Subcutaneous abdominal adipose tissue (tissue), 5 donors: ENCODE results near the gene TEX36.

Experiments
- H3K27ac ChIP-seq: one replicate; pipeline ENCODE4 v1.7.0; 2013; ENCODE audit warnings: low read depth, mild to moderate bottlenecking, inconsistent platforms, low read length, moderate library complexity
- H3K27me3 ChIP-seq, 5 donors: one replicate each; pipeline ENCODE4 v1.7.0; 2013; ENCODE audit warnings: low read length in 5 of 5, inconsistent platforms in 1 of 5; ENCODE audit not compliant: control insufficient read depth in 5 of 5, insufficient read depth in 4 of 5
- H3K36me3 ChIP-seq, 5 donors: one replicate each; pipeline ENCODE4 v1.7.0; 2013; ENCODE audit warnings: low read length in 5 of 5; ENCODE audit not compliant: control insufficient read depth in 5 of 5, insufficient read depth in 5 of 5
- H3K4me1 ChIP-seq, 5 donors: one replicate each; pipeline ENCODE4 v1.7.0; 2013; ENCODE audit warnings: low read length in 5 of 5, mild to moderate bottlenecking in 3 of 5, moderate library complexity in 1 of 5; ENCODE audit not compliant: control insufficient read depth in 5 of 5, insufficient read depth in 5 of 5
- H3K4me3 ChIP-seq, 5 donors: one replicate each; pipeline ENCODE4 v1.7.0; 2013; ENCODE audit warnings: low read length in 5 of 5, low read depth in 1 of 5
- H3K9ac ChIP-seq, 5 donors: one replicate each; pipeline ENCODE4 v1.7.0; 2013; ENCODE audit warnings: low read length in 5 of 5, mild to moderate bottlenecking in 4 of 5, moderate library complexity in 3 of 5
- H3K9me3 ChIP-seq, 5 donors: one replicate each; pipeline ENCODE4 v1.7.0; 2013; ENCODE audit warnings: low read length in 5 of 5; ENCODE audit not compliant: control insufficient read depth in 5 of 5
- donor health status: healthy.
- donor health status: healthy.
- donor health status: healthy.
- donor health status: healthy.
- donor health status: healthy.

Gene TEX36

DNA sequence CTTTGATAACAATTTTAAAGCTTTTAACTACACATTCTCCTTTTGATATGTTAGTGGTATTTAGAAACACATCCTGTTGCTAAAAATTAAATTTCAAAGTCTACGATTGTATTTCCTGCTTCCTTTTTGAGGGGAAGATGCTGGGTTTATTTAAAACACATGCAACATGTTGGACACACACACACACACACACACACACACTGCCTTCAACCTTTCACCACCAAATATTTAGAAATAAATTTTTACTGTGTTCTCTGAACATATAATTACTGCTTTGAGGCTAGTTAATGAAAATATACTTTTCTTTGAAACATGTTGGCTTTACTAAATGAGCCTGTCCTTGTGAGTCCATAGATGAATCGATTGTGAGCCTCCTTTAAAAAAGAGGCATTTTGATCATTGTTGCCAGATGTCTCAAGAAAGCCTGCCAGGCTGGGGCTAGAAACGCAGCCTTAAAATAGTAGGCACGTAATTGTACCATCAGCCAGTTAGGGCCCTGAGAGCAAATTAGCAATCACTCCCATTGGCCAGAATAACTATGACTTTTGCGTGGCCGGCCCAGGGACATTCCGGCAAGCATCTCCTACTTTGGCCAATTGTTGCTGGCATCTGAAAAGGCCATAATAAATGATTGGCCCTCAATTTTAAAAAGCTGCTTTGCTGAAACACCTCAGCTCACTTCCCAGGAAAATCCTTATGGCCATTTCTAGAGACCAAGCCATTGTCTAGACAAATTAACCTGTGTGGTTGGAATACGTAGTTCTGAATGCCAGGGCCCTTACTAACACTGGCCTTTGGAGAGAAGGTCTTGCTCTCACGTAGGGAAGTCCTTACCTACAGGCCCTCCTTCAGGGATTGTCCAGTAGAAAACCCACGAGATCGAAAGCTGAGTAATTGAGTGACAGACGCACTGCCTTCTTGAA lies 9.9 kb upstream of the TEX36 start:
- Histone ChIP-seq H3K9me3 (no peaks in the 10 kb centered on the region), H3K27me3 (peaks cover 0 to 6% (median 0%) of the 10 kb centered on the region in 5 donors), H3K4me1 (no peaks in the 10 kb centered on the region), H3K27ac (no peak overlapping the region), H3K36me3 (no peaks in the 10 kb centered on the region), H3K9ac (no peak overlapping the region), H3K4me3 (no peak overlapping the region)

GRCh38 chr10:125692196-125692595 lies 9.2 kb upstream of the TEX36 start:
- Histone ChIP-seq H3K4me1 (no peaks in the 10 kb centered on the region), H3K9me3 (no peaks in the 10 kb centered on the region), H3K36me3 (no peaks in the 10 kb centered on the region), H3K9ac (no peak overlapping the region), H3K27ac (no peak overlapping the region), H3K27me3 (peaks cover 0 to 6% (median 0%) of the 10 kb centered on the region in 5 donors), H3K4me3 (no peak overlapping the region)

GRCh38 chr10:125691160-125691981 lies 8.4 kb upstream of the TEX36 start:
- no peak overlapping the region for H3K4me3 ChIP-seq
- no peak overlapping the region for H3K9ac ChIP-seq
- H3K27me3 ChIP-seq = peaks cover 0 to 6% (median 0%) of the 10 kb centered on the region in 5 donors
- H3K27ac ChIP-seq = no peak overlapping the region
- H3K36me3 ChIP-seq = no peaks in the 10 kb centered on the region
- no peaks in the 10 kb centered on the region for H3K9me3 ChIP-seq
- H3K4me1 ChIP-seq = no peaks in the 10 kb centered on the region

DNA sequence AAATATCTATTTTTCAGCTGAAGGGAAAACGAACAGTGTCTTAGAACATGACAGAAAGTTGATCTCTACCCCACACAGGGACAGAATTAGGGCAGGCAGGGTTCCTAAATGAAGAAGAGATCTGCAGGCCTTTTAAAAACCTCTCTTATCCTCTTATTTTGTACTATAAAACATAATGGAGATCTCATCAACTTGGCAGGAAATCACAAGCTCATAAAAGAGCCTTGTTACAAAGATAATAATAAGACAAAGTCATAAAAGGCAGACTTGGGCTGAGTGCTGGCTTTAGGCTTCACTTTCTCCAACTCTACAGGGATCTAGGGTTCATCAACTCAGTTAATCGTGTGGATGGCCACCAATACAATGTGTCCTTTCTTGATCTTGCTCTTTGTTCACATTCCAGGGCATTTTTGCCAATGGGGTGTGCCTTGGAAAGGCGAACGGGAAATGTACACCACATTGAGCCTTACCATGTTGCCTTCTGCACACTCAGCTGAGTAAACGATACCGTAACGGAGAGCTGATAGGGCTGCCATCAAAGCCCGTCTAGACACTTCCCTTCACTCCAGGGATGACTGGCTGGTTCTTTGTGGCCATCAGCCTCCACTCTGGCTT lies 7.1 kb upstream of the TEX36 start:
- Histone ChIP-seq H3K27me3 (peaks cover 0 to 6% (median 0%) of the 10 kb centered on the region in 5 donors), H3K4me3 (no peak overlapping the region)

DNA sequence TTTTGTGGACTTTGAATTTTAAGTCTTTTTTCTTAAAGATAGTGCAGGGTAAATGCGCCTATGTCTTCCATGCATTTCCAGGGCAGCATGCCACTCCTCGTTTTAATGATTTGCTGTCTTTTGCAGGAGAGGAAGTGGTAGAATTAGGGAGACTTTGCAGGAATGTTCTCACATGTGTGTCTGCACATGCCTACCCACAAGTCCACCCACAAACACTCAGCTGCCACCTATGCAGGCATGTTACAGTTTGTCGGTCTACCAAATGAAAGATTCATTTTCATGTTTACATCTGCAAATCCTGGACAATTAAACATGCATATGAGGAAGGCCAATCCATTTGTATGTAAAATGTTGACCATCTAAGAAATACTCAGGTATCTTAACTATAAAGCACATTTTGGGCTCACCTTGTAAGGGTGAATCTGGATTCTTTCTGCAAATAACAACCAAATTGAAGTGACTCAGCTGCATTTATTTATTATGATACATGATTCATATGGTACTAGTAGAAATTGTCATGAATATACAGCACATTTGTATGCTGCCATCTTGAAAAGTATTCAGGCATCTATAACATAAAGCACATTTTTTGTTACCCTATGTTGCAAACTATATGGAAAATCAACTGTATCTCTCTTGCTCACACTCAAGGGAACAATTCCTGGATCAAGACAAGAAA lies 4.7 kb upstream of the TEX36 start:
- Histone ChIP-seq H3K9me3 (no peaks in the 10 kb centered on the region), H3K27ac (no peak overlapping the region), H3K9ac (no peak overlapping the region), H3K27me3 (peaks cover 0 to 6% (median 0%) of the 10 kb centered on the region in 5 donors), H3K4me3 (no peak overlapping the region), H3K36me3 (no peaks in the 10 kb centered on the region), H3K4me1 (peaks cover 0 to 12% (median 4%) of the 10 kb centered on the region in 5 donors)

More for the DNA sequence above, 7.1 kb upstream of the TEX36 start:
- no peaks in the 10 kb centered on the region for H3K36me3 ChIP-seq
- H3K9ac ChIP-seq = no peak overlapping the region
- no peak overlapping the region for H3K27ac ChIP-seq
- H3K4me1 ChIP-seq = peaks cover 0 to 2% (median 0%) of the 10 kb centered on the region in 5 donors
- H3K9me3 ChIP-seq = no peaks in the 10 kb centered on the region

DNA sequence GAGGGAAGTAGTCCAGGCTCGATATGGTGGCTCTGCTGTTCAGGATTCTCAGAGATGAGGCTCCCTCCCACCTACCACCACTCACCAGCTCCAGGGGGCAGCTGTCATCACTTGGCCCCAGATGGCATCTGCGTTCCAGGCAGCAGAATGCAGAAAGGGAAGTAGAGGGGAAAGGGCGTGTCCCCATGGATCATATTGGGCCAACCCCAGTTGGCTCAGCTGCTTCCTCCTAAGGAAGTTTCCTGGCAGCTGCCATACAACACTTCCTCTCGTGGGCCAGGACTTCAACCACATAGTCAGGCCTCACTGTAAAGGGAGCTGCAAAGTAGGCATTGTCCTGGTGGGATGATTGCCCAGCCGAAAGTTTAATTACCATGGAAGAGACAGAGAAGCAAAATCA lies 1.6 kb upstream of the TEX36 start:
- Histone ChIP-seq H3K4me1 (peaks cover 0 to 12% (median 4%) of the 10 kb centered on the region in 5 donors), H3K27me3 (no peaks in the 10 kb centered on the region), H3K4me3 (no peak overlapping the region), H3K36me3 (no peaks in the 10 kb centered on the region), H3K9ac (no peak overlapping the region), H3K27ac (no peak overlapping the region), H3K9me3 (no peaks in the 10 kb centered on the region)

DNA sequence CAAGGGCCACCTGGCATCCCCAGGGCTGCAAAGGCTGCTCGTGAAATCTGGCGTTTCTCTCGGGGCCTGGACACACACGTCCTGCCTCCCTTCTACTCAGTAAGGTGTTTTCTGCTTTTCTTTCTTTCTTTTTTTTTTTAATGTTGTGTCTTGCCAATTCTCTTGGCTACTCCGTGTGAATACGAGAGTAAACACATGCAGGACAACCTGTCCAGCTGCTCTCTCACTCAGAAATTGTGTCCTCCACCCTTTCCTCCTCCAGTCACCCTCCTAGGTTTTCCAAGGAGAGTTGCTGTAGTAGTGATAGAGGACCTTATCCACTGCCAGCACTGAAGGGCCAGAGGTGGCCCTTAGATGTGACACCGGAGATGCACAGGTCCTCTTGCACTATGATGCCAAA lies 858 bp upstream of the TEX36 start:
- no peaks in the 10 kb centered on the region for H3K27me3 ChIP-seq
- no peaks in the 10 kb centered on the region for H3K36me3 ChIP-seq
- H3K9me3 ChIP-seq = no peaks in the 10 kb centered on the region
- H3K27ac ChIP-seq = no peak overlapping the region
- no peak overlapping the region for H3K9ac ChIP-seq
- peaks cover 0 to 15% (median 4%) of the 10 kb centered on the region in 5 donors for H3K4me1 ChIP-seq
- H3K4me3 ChIP-seq = no peak overlapping the region

- Histone ChIP-seq H3K4me3 (peak overlapping the region in 4 of 5 donors; percentile 9 to 31 (median 16)), H3K36me3 (no peaks in the 10 kb centered on the region), H3K9me3 (peaks cover 0 to 17% (median 13%) of the 10 kb centered on the region in 5 donors), H3K27me3 (peaks cover 0 to 4% (median 0%) of the 10 kb centered on the region in 5 donors), H3K9ac (no peak overlapping the region), H3K27ac (no peak overlapping the region), H3K4me1 (peaks cover 0 to 9% (median 1%) of the 10 kb centered on the region in 5 donors)
These were observed 3.5 kb downstream of the TEX36 start for GRCh38 chr10:125679436-125679835.

GRCh38 chr10:125672884-125673283 lies 10.1 kb downstream of the TEX36 start:
- H3K36me3 ChIP-seq = no peaks in the 10 kb centered on the region
- no peak overlapping the region for H3K27ac ChIP-seq
- H3K27me3 ChIP-seq = peaks cover 0 to 4% (median 0%) of the 10 kb centered on the region in 5 donors
- no peak overlapping the region for H3K9ac ChIP-seq
- H3K9me3 ChIP-seq = peaks cover 0 to 19% (median 12%) of the 10 kb centered on the region in 5 donors
- no peak overlapping the region for H3K4me3 ChIP-seq
- no peaks in the 10 kb centered on the region for H3K4me1 ChIP-seq
